Gastrocnemius medialis (tissue), 4 donors: ENCODE measurements around the gene MID2.

ENCODE experiments used
- POLR2A ChIP-seq, 2 donors: fragments of 450-650 bp; IDR thresholded peaks; one replicate each; pipeline ENCODE4 v1.6.1; 2017; ENCODE audit warnings: antibody characterized with exemption in 2 of 2, mild to moderate bottlenecking in 2 of 2, moderate library complexity in 2 of 2
- TF ChIP-seq, protein P1 (sequence below), 5 experiments: fragments of 450-650 bp in 3 of 5; fragments of 200-600 bp in 2 of 5; sonication (generic) in 2 of 5; IDR thresholded peaks in 4 of 5; conservative IDR thresholded peaks in 1 of 5; 1 replicate in 4 of 5; 2 replicates in 1 of 5; pipeline ENCODE4 v1.5.1; 2016 to 2019; ENCODE audit warnings: antibody characterized with exemption in 5 of 5, mild to moderate bottlenecking in 3 of 5, moderate library complexity in 3 of 5

DNA sequence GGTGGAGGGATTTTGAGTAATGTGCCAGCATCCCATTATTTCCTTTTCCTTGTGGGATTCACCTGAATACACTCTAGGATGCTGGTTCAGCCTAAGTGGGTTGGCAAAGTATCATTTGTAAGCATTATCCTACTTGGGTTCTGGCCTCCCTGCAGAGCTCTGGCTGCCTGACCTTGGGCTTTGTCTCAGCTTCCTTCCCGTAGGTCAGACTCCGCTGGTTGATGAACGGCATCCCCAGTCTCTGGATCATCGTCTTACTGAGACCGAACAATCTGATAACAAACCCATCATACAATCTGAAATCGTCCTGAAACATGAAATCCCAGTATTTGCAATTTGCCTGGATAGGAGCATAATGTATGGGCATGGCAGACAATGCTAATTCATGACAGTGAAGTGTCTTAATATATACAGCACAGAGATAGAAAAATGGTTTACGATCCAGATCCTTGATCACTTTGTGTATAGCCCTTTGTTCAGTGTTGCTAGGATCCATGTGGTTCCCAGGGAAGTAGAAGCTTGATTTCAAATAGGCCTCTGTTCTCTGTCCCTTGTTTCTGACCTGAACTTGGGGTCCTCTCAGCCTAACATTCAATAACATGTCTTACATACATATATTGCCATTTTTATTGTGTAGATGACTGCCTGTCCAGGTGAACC, 5.5 kb downstream of the MID2 start:
- TF ChIP-seq, protein P1, sequence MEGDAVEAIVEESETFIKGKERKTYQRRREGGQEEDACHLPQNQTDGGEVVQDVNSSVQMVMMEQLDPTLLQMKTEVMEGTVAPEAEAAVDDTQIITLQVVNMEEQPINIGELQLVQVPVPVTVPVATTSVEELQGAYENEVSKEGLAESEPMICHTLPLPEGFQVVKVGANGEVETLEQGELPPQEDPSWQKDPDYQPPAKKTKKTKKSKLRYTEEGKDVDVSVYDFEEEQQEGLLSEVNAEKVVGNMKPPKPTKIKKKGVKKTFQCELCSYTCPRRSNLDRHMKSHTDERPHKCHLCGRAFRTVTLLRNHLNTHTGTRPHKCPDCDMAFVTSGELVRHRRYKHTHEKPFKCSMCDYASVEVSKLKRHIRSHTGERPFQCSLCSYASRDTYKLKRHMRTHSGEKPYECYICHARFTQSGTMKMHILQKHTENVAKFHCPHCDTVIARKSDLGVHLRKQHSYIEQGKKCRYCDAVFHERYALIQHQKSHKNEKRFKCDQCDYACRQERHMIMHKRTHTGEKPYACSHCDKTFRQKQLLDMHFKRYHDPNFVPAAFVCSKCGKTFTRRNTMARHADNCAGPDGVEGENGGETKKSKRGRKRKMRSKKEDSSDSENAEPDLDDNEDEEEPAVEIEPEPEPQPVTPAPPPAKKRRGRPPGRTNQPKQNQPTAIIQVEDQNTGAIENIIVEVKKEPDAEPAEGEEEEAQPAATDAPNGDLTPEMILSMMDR (IDR thresholded peaks at IDR 0.05 in 4 of 5, conservative IDR thresholded peaks at IDR 0.05 in 1 of 5) = no peak
- TF ChIP-seq POLR2A (IDR thresholded peaks at IDR 0.05) = no peak
